Sigmoid colon (tissue), 4 donors: Measurements from ENCODE around the gene SDR42E2.

Experiments
- POLR2AphosphoS5 ChIP-seq, 4 donors: sonication (generic); formaldehyde crosslinking; IDR thresholded peaks; one replicate each; pipeline ENCODE4 v1.6.1; 2017; ENCODE audit warnings: antibody characterized with exemption in 4 of 4
- TF ChIP-seq, protein P1 (sequence below), 4 experiments: fragments of 450-650 bp in 3 of 4; fragments of 200-600 bp in 1 of 4; IDR thresholded peaks; one replicate each; pipeline ENCODE4 v1.5.1; 2016 to 2019; ENCODE audit warnings: antibody characterized with exemption in 4 of 4, mild to moderate bottlenecking in 3 of 4, moderate library complexity in 2 of 4

- TF ChIP-seq, protein P1, sequence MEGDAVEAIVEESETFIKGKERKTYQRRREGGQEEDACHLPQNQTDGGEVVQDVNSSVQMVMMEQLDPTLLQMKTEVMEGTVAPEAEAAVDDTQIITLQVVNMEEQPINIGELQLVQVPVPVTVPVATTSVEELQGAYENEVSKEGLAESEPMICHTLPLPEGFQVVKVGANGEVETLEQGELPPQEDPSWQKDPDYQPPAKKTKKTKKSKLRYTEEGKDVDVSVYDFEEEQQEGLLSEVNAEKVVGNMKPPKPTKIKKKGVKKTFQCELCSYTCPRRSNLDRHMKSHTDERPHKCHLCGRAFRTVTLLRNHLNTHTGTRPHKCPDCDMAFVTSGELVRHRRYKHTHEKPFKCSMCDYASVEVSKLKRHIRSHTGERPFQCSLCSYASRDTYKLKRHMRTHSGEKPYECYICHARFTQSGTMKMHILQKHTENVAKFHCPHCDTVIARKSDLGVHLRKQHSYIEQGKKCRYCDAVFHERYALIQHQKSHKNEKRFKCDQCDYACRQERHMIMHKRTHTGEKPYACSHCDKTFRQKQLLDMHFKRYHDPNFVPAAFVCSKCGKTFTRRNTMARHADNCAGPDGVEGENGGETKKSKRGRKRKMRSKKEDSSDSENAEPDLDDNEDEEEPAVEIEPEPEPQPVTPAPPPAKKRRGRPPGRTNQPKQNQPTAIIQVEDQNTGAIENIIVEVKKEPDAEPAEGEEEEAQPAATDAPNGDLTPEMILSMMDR (IDR thresholded peaks at IDR 0.05) = no peak
- no peak for TF ChIP-seq POLR2AphosphoS5 (IDR thresholded peaks at IDR 0.05)
Measured at GRCh38 chr16:22233037-22233372, 70.7 kb downstream of the SDR42E2 start.
